Fibroblast of pulmonary artery (primary cell): ENCODE results near the gene MAB21L1.

ENCODE experiments used
- DNase-seq: peaks from one replicate; pipeline ENCODE4 v3.0.0-alpha.2; 2010; ENCODE audit warnings: low read depth
- H3K4me3 ChIP-seq: replicated peaks from 2 replicates; pipeline ENCODE4 v1.5.1; 2011; ENCODE audit warnings: low read depth, mild to moderate bottlenecking, control low read depth, low read length, moderate library complexity
- TF ChIP-seq, protein P1 (sequence below): IDR thresholded peaks from 2 replicates; pipeline ENCODE4 v1.5.1; 2011; ENCODE audit warnings: mild to moderate bottlenecking, control low read depth, low read length, inconsistent platforms; ENCODE audit errors: missing control alignments

Gene MAB21L1

DNA sequence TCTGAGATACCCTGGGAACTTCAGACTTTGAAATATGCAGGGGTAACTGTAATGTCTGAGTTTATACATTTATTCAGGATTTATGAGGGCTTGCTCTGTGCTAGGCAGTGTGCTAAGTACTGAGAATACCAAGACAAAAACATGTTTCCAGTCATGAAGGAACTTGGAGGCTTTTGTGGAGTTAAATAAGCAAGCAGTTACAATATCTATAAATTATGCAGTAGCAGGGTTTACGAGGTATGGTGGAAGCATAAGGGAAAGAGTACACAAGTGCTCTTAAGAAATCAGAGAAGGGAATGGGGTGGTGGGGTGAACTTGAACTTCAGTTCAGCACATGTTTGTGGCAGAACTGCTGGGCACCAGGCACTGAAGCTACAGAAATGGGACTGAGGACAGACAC, 28.0 kb downstream of the MAB21L1 start:
- H3K4me3 ChIP-seq = no peak overlapping the region
- no peak for DNase-seq
- TF ChIP-seq, protein P1, sequence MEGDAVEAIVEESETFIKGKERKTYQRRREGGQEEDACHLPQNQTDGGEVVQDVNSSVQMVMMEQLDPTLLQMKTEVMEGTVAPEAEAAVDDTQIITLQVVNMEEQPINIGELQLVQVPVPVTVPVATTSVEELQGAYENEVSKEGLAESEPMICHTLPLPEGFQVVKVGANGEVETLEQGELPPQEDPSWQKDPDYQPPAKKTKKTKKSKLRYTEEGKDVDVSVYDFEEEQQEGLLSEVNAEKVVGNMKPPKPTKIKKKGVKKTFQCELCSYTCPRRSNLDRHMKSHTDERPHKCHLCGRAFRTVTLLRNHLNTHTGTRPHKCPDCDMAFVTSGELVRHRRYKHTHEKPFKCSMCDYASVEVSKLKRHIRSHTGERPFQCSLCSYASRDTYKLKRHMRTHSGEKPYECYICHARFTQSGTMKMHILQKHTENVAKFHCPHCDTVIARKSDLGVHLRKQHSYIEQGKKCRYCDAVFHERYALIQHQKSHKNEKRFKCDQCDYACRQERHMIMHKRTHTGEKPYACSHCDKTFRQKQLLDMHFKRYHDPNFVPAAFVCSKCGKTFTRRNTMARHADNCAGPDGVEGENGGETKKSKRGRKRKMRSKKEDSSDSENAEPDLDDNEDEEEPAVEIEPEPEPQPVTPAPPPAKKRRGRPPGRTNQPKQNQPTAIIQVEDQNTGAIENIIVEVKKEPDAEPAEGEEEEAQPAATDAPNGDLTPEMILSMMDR = no peak
